Lower leg skin (tissue), 4 donors: Measurements from ENCODE around the gene EIPR1. TPM values are rescaled to one million over a fixed set of nuclear protein-coding genes. Genes with fewer than 3 reads are reported as not detected.
"Not testable (repeated sequence)": the region's sequence is repeated elsewhere in the genome, so short reads cannot be mapped to it uniquely, and the experiment has no call there.

ENCODE experiments used
- DNase-seq, 2 donors: peaks; one replicate each; pipeline ENCODE4 v3.0.0-alpha.2; 2019; ENCODE audit warnings: low spot score in 2 of 2
- H3K4me3 ChIP-seq: fragments of 200-600 bp; sonication (generic); 2 replicates; pipeline ENCODE4 v1.5.1; 2017; ENCODE audit warnings: mild to moderate bottlenecking, low read depth; ENCODE audit not compliant: poor library complexity, severe bottlenecking
- POLR2A ChIP-seq, 2 donors: fragments of 450-650 bp; IDR thresholded peaks; one replicate each; pipeline ENCODE4 v1.6.1; 2016 to 2017; ENCODE audit warnings: antibody characterized with exemption in 2 of 2, mild to moderate bottlenecking in 1 of 2, moderate library complexity in 1 of 2
- WGBS, 2 donors: methylation state at CpG; one replicate each; pipeline ENCODE4 v1.1.5; 2018; 5-methylcytosine and 5-hydroxymethylcytosine counted together
- intact Hi-C: fragments of 100-400 bp; cut with DNase I; formaldehyde crosslinking; loops from one replicate; pipeline ENCODE4 v1.15.0; 2023; ENCODE audit warnings: low total_unique reads
- total RNA-seq, 4 donors: library from RNA; depleted of rRNA; stranded (reverse); fragments of >200 nt; gene quantifications; one replicate each; pipeline ENCODE4 v1.1.0, GENCODE V29; 2016
- TF ChIP-seq, protein P1 (sequence below), 3 donors: fragments of 450-650 bp; IDR thresholded peaks; one replicate each; pipeline ENCODE4 v1.5.1; 2016; ENCODE audit warnings: antibody characterized with exemption in 3 of 3, mild to moderate bottlenecking in 3 of 3, moderate library complexity in 2 of 3

EIPR1 gene
- total RNA-seq, 4 donors from 2014 or later = 11.8 to 44.7 (median 26.9) TPM

DNA sequence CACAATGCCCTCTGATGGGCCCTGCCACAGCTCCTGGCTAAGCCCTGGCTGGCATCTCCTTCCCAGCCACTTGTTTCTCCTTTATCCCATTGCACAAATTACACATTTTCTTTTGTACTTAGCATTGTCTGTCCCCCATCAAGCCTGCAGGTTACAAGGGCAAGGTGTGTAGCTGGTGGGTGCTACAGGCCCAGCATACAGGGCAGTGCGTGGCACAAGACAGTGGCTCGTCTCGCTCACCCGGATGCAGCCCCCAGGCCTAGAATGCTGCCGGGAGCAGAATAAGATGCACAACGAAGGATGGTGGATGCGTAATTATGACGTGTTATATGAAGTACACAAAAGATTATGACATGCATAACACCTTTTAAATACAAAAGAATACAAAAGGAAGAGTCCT, 87.6 kb downstream of the EIPR1 start:
- TF ChIP-seq, protein P1, sequence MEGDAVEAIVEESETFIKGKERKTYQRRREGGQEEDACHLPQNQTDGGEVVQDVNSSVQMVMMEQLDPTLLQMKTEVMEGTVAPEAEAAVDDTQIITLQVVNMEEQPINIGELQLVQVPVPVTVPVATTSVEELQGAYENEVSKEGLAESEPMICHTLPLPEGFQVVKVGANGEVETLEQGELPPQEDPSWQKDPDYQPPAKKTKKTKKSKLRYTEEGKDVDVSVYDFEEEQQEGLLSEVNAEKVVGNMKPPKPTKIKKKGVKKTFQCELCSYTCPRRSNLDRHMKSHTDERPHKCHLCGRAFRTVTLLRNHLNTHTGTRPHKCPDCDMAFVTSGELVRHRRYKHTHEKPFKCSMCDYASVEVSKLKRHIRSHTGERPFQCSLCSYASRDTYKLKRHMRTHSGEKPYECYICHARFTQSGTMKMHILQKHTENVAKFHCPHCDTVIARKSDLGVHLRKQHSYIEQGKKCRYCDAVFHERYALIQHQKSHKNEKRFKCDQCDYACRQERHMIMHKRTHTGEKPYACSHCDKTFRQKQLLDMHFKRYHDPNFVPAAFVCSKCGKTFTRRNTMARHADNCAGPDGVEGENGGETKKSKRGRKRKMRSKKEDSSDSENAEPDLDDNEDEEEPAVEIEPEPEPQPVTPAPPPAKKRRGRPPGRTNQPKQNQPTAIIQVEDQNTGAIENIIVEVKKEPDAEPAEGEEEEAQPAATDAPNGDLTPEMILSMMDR (IDR thresholded peaks at IDR 0.05) = no peak
- TF ChIP-seq POLR2A (IDR thresholded peaks at IDR 0.05) = no peak
- DNase-seq = no peak
- H3K4me3 ChIP-seq = no peak overlapping the region
- intact Hi-C loops = no loop called here
- WGBS, 2 donors = 96 to 98% methylated on average over 8 of the region's 8 CpGs

DNA sequence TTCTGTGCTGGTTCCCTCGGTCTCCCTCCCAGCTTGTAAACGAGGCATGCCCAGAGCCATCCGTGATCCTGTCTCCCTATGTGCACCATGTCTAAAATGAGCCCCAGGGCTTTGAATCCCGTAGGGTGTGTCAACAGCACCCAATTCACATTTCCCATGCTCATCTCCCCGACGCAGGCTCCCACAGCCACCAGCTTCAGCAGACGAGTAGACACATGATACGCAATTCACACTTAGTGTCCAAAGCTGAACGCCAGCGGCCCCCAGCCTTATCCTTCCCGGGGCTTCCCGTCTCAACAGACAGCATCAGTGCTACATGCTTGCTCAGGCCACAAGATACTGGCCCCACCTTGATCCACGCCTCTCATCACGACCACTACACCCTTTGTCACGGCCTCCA, 88.1 kb downstream of the EIPR1 start:
- no peak for TF ChIP-seq POLR2A (IDR thresholded peaks at IDR 0.05)
- TF ChIP-seq, protein P1 (IDR thresholded peaks at IDR 0.05) = no peak
- 91 to 94% methylated on average over 15 of the region's 15 CpGs for WGBS, 2 donors
- H3K4me3 ChIP-seq = no peak overlapping the region
- intact Hi-C loops = no loop called here
- DNase-seq = peak in 1 of 2 donors; percentile 79

DNA sequence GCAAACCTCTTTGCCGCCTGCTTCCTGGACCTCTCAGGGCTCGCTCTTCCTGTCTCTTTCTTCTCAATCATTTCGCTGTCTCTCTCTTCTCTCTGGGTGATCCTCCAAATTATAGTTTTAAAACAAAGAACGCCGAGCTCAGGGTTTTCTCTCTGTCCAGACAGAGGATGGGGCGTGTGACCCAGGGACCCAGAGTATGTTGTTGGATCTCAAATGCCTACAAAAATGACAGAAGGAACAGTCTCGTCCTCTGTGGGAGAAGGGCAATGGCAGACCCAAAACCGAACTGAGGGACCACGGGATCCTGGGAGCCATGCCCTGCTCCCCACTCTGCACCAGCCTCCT, 88.5 kb downstream of the EIPR1 start:
- DNase-seq = no peak
- intact Hi-C loops = no loop called here
- WGBS, 2 donors = 87 to 90% methylated on average over 9 of the region's 9 CpGs
- H3K4me3 ChIP-seq = no peak overlapping the region
- TF ChIP-seq, protein P1 (IDR thresholded peaks at IDR 0.05) = no peak
- no peak for TF ChIP-seq POLR2A (IDR thresholded peaks at IDR 0.05)

DNA sequence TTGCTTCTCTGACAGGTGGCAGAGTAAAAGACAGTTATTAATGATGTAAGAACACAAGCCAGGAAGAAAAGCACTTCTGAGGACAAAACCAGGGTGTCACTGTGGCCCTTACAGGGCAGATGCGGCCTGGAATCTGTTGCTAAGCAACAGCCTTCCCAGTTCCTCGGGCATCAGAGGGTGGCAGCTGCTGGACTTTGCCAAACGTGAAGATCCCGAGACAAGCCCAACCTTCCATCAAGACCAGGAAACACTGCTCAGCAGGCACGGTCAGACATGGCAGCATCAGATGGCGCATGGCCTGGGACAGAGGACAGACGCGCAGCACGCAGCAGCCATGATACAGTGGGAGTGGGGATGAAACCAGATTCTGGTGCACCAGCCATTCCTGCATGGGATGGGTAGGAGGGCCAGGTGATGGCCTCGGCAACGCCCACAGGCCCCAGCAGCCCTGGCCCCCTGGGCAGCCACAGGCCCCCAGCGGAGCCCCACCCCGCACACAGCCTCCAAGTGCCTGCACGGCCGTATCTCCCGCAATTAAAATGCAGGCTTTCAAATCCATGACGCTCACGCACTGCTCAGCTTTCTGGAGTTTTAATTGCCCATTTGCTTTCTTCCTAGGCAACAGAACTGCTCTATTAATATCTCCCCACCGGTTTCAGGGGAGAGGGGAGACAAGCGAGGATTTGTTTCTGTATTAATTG, 89.0 kb downstream of the EIPR1 start:
- no peak for TF ChIP-seq POLR2A (IDR thresholded peaks at IDR 0.05)
- TF ChIP-seq, protein P1 (IDR thresholded peaks at IDR 0.05) = no peak
- H3K4me3 ChIP-seq = no peak overlapping the region
- intact Hi-C loops = no loop called here
- peak in 1 of 2 donors; percentile 73 for DNase-seq
- WGBS, 2 donors = 89 to 91% methylated on average over 18 to 20 of the region's 20 CpGs

DNA sequence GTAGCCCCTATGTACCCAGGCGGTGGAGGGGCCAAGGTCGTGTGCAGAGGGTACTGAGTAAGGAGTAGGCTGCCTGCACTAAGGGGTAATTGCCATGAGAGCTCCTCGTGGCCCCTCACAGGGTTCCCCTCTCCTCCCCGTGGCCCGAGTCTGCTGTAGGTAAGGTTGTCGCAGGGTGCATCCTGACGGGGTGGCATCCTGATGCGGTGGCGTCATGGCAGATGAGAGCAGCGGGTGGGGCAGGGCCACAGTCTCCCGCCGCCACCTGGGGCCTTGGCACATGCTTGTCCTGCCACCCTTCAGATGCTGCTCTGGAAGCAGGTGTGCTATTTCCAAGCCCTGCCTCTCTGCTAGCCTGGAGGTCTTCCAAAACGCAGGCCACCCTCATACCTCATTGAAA, 89.7 kb downstream of the EIPR1 start:
- no peak for TF ChIP-seq POLR2A (IDR thresholded peaks at IDR 0.05)
- TF ChIP-seq, protein P1 (IDR thresholded peaks at IDR 0.05) = no peak
- no peak overlapping the region for H3K4me3 ChIP-seq
- DNase-seq = peak in 1 of 2 donors; percentile 82
- WGBS, 2 donors = 88 to 96% methylated on average over 12 to 13 of the region's 13 CpGs
- intact Hi-C loops = no loop called here

DNA sequence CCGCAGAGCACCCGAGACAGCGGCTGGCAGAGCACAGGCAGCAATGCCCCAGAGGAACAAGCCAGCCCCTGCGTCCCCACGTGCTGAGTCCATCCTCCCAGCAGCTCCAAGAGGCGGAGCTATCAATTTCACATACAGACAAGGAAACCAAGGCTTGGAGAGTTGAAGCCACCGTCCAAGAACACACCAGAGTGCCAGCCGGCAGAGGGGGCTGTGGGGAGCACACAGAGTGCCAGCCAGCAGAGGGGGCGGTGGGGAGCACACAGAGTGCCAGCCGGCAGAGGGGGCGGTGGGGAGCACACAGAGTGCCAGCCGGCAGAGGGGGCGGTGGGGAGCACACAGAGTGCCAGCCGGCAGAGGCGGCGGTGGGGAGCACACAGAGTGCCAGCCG, 91.0 kb downstream of the EIPR1 start:
- DNase-seq, intact Hi-C loops, H3K4me3 ChIP-seq: not testable (repeated sequence)
- 67 to 68% methylated on average over 15 of the region's 17 CpGs for WGBS, 2 donors
